K562 (cell line): Measurements from ENCODE around the gene FRAT1. TPM values are rescaled to one million over a fixed set of nuclear protein-coding genes. Genes with fewer than 3 reads are reported as not detected.
A peak's percentile ranks its signal among the peaks of the same experiment; 100 is the strongest.

Experiments
- CBX8 ChIP-seq: fragments of 200-600 bp; sonication (generic); IDR thresholded peaks from 2 replicates; pipeline ENCODE4 v1.6.1; 2012; ENCODE audit warnings: borderline replicate concordance, mixed run types, low read depth, mild to moderate bottlenecking, moderate library complexity, mixed read lengths, low read length, control low read depth, inconsistent platforms; ENCODE audit not compliant: poor library complexity, severe bottlenecking; ENCODE audit errors: extremely low read depth
- CTBP1 ChIP-seq: fragments of 450-650 bp; IDR thresholded peaks from 2 replicates; pipeline ENCODE4 v1.6.1; 2016; ENCODE audit warnings: borderline replicate concordance
- EGR1 ChIP-seq: fragments of 450-650 bp; conservative IDR thresholded peaks from 2 replicates; pipeline ENCODE4 v1.6.1; 2017; ENCODE audit warnings: mild to moderate bottlenecking
- EZH2 ChIP-seq: IDR thresholded peaks from 2 replicates; pipeline ENCODE4 v1.6.1; 2012; ENCODE audit warnings: low read depth, mild to moderate bottlenecking, inconsistent platforms, low read length, borderline replicate concordance
- FOXK2 ChIP-seq, 2 experiments: fragments of 450-650 bp; IDR thresholded peaks in 1 of 2; conservative IDR thresholded peaks in 1 of 2; 2 replicates each; pipeline ENCODE4 v1.6.1; 2016; ENCODE audit warnings: low read depth in 2 of 2, mild to moderate bottlenecking in 1 of 2
- GABPA ChIP-seq: fragments of 200-800 bp; sonication (Bioruptor generic); conservative IDR thresholded peaks from 2 replicates; pipeline ENCODE4 v1.6.1; 2016; ENCODE audit warnings: low read depth, missing genetic modification characterization, missing compliant biosample characterization
- HMGN3 ChIP-seq: IDR thresholded peaks from 2 replicates; pipeline ENCODE4 v1.6.1; 2011; ENCODE audit warnings: borderline replicate concordance, low read depth, mild to moderate bottlenecking, mixed read lengths, low read length; ENCODE audit not compliant: insufficient read length; ENCODE audit errors: extremely low read depth
- ILF3 ChIP-seq: fragments of 450-650 bp; IDR thresholded peaks from 2 replicates; pipeline ENCODE4 v1.6.1; 2018; ENCODE audit warnings: antibody characterized with exemption, mild to moderate bottlenecking, moderate library complexity, borderline replicate concordance
- NR1H2 ChIP-seq: sonication (generic); formaldehyde crosslinking; IDR thresholded peaks from 2 replicates; pipeline ENCODE4 v1.4.0; 2020; ENCODE audit warnings: mild to moderate bottlenecking, missing genetic modification reagents
- NR2C1 ChIP-seq, 2 experiments: fragments of 450-650 bp; IDR thresholded peaks; 2 replicates each; pipeline ENCODE4 v1.6.1; 2017; ENCODE audit warnings: mild to moderate bottlenecking in 2 of 2, antibody characterized with exemption in 1 of 2, inconsistent platforms in 1 of 2, missing compliant biosample characterization in 1 of 2, missing genetic modification characterization in 1 of 2
- NRF1 ChIP-seq, 2 experiments: fragments of 450-650 bp; IDR thresholded peaks in 1 of 2; conservative IDR thresholded peaks in 1 of 2; 2 replicates each; pipeline ENCODE4 v1.6.1; 2014; ENCODE audit warnings: mild to moderate bottlenecking in 2 of 2
- PHF8 ChIP-seq: fragments of 200-600 bp; sonication (generic); IDR thresholded peaks from 2 replicates; pipeline ENCODE4 v1.6.1; 2012; ENCODE audit warnings: mixed run types, mild to moderate bottlenecking, inconsistent platforms, low read length, moderate library complexity, borderline replicate concordance
- POLR2AphosphoS5 ChIP-seq: IDR thresholded peaks from 2 replicates; pipeline ENCODE4 v1.6.1; 2011; ENCODE audit warnings: mild to moderate bottlenecking, low read depth, low read length, moderate library complexity; ENCODE audit not compliant: control insufficient read depth, insufficient read depth
- RHOXF2B ChIP-seq: fragments of 250-450 bp; sonication (Bioruptor Pico); conservative IDR thresholded peaks from 2 replicates; pipeline ENCODE4 v1.5.1; 2021
- RNF2 ChIP-seq: sonication (generic); IDR thresholded peaks from 2 replicates; pipeline ENCODE4 v1.6.1; 2016
- SMARCA5 ChIP-seq: fragments of 450-650 bp; IDR thresholded peaks from 2 replicates; pipeline ENCODE4 v1.6.1; 2016
- STAG1 ChIP-seq: sonication (generic); formaldehyde crosslinking; IDR thresholded peaks from 2 replicates; pipeline ENCODE4 v1.5.0; 2020; ENCODE audit warnings: missing genetic modification reagents, borderline replicate concordance
- TCFL5 ChIP-seq: fragments of 250-450 bp; sonication (Bioruptor Pico); conservative IDR thresholded peaks from 2 replicates; pipeline ENCODE4 v1.6.1; 2021; ENCODE audit warnings: mild to moderate bottlenecking, moderate library complexity, matching md5 sums
- ZFP30 ChIP-seq: fragments of 250-450 bp; sonication (Bioruptor Pico); IDR thresholded peaks from 2 replicates; pipeline ENCODE4 v1.8.0; 2022; ENCODE audit warnings: moderate library complexity, mild to moderate bottlenecking, inconsistent platforms, borderline replicate concordance
- ZNF12 ChIP-seq: sonication (generic); formaldehyde crosslinking; IDR thresholded peaks from 2 replicates; pipeline ENCODE4 v1.4.0; 2020; ENCODE audit warnings: mild to moderate bottlenecking, missing genetic modification reagents
- ZNF217 ChIP-seq: sonication (generic); formaldehyde crosslinking; IDR thresholded peaks from 2 replicates; pipeline ENCODE4 v1.8.0; 2022; ENCODE audit warnings: mild to moderate bottlenecking, missing genetic modification reagents
- polyA plus RNA-seq, 8 experiments: library from polyadenylated mRNA; depleted of rRNA in 4 of 8; stranded (reverse) in 5 of 8; unstranded in 3 of 8; fragments of >200 nt; fragmentation: Nextera tagmentation in 2 of 8; fragmentation: Illumina TruSeq in 1 of 8; extraction: Ambion mirVana in 2 of 8; extraction: Trizol in 1 of 8; gene quantifications; 2 replicates each; pipeline versions ENCODE4 v1.2.1 to v1.2.3, GENCODE V29; 2011 to 2014; ENCODE audit warnings: inconsistent platforms in 1 of 8, missing spikeins in 1 of 8
- total RNA-seq, 7 experiments: library from RNA; depleted of rRNA in 6 of 7; stranded (reverse); fragments of >200 nt in 6 of 7; fragmentation: Illumina TruSeq in 2 of 7; extraction: Trizol in 2 of 7; gene quantifications; 2 replicates each; pipeline versions ENCODE4 v1.2.1 to v1.2.3, GENCODE V29; 2011 to 2021; ENCODE audit warnings: low replicate concordance in 1 of 7
- TF ChIP-seq, protein P1 (sequence below): fragments of 250-450 bp; sonication (Bioruptor Pico); IDR thresholded peaks from 2 replicates; pipeline ENCODE4 v1.9.0; 2021; ENCODE audit warnings: mild to moderate bottlenecking, inconsistent platforms
- TF ChIP-seq, protein P2 (sequence below): fragments of 450-650 bp; IDR thresholded peaks from 2 replicates; pipeline ENCODE4 v1.6.1; 2016; ENCODE audit warnings: low read depth, mild to moderate bottlenecking, moderate library complexity
- TF ChIP-seq, protein P3 (sequence below): sonication (generic); formaldehyde crosslinking; IDR thresholded peaks from 2 replicates; pipeline ENCODE4 v1.8.0; 2022; ENCODE audit warnings: mild to moderate bottlenecking, missing genetic modification reagents

Gene FRAT1
- total and polyA plus RNA-seq, 9 of the 15 experiments (the other 6 are each of a cell fraction or from before 2014, with no cell fraction given): 0.11 to 4.6 (median 1.4) TPM

- TF ChIP-seq, protein P1, sequence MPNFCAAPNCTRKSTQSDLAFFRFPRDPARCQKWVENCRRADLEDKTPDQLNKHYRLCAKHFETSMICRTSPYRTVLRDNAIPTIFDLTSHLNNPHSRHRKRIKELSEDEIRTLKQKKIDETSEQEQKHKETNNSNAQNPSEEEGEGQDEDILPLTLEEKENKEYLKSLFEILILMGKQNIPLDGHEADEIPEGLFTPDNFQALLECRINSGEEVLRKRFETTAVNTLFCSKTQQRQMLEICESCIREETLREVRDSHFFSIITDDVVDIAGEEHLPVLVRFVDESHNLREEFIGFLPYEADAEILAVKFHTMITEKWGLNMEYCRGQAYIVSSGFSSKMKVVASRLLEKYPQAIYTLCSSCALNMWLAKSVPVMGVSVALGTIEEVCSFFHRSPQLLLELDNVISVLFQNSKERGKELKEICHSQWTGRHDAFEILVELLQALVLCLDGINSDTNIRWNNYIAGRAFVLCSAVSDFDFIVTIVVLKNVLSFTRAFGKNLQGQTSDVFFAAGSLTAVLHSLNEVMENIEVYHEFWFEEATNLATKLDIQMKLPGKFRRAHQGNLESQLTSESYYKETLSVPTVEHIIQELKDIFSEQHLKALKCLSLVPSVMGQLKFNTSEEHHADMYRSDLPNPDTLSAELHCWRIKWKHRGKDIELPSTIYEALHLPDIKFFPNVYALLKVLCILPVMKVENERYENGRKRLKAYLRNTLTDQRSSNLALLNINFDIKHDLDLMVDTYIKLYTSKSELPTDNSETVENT: peak; percentile 41; the same call in 1 of the 2 replicates
- peak; percentile 54; the same call in 1 of the 2 replicates for TF ChIP-seq CTBP1
- TF ChIP-seq ZNF12 (CRISPR knock-in tag): 0 out of 2 replicates have a peak, but pooled peaks have one; percentile 40
- no peak for TF ChIP-seq ILF3
- 0 out of 2 replicates have a peak, but pooled peaks have one; percentile 12 for TF ChIP-seq GABPA (tag)
- TF ChIP-seq STAG1 (CRISPR knock-in tag): no peak
- TF ChIP-seq EZH2: no peak
- TF ChIP-seq CBX8: no peak
- no peak for TF ChIP-seq SMARCA5
- TF ChIP-seq, protein P2, sequence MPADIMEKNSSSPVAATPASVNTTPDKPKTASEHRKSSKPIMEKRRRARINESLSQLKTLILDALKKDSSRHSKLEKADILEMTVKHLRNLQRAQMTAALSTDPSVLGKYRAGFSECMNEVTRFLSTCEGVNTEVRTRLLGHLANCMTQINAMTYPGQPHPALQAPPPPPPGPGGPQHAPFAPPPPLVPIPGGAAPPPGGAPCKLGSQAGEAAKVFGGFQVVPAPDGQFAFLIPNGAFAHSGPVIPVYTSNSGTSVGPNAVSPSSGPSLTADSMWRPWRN: no peak
- no peak for TF ChIP-seq RHOXF2B
- no peak for TF ChIP-seq NR1H2 (CRISPR knock-in tag)
- peak; percentile 19; the same call in 1 of the 2 replicates for TF ChIP-seq RNF2
- peak; percentile 68; the same call in 1 of the 2 replicates for TF ChIP-seq PHF8
- TF ChIP-seq ZFP30 (CRISPR knock-in tag): no peak
- peak; percentile 58 for TF ChIP-seq HMGN3
- TF ChIP-seq, protein P3, sequence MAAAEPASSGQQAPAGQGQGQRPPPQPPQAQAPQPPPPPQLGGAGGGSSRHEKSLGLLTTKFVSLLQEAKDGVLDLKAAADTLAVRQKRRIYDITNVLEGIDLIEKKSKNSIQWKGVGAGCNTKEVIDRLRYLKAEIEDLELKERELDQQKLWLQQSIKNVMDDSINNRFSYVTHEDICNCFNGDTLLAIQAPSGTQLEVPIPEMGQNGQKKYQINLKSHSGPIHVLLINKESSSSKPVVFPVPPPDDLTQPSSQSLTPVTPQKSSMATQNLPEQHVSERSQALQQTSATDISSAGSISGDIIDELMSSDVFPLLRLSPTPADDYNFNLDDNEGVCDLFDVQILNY (CRISPR knock-in tag): 0 out of 2 replicates have a peak, but pooled peaks have one; percentile 30
- TF ChIP-seq POLR2AphosphoS5: peak; percentile 49
- TF ChIP-seq FOXK2 (conservative IDR thresholded peaks at IDR 0.05 in 1 of 2, IDR thresholded peaks at IDR 0.05 in 1 of 2; ENCODE audit: low read depth in 2 of 2): peak; percentile 99 to 100
- no peak for TF ChIP-seq ZNF217
- no peak for TF ChIP-seq NR2C1 (IDR thresholded peaks at IDR 0.05)
- no peak for TF ChIP-seq NR2C1 (tag; IDR thresholded peaks at IDR 0.05)
- TF ChIP-seq NRF1 (conservative IDR thresholded peaks at IDR 0.05 in 1 of 2, IDR thresholded peaks at IDR 0.05 in 1 of 2): peak; percentile 85 to 87
- TF ChIP-seq EGR1: peak; percentile 80
- TF ChIP-seq TCFL5: no peak
These were observed 15.5 kb downstream of the FRAT1 start, which contains the start of gene FRAT2 (continued) for GRCh38 chr10:97334370-97335175.
